A549 (cell line): ENCODE results near the gene TMEFF2. TPM values are rescaled to one million over a fixed set of nuclear protein-coding genes. Genes with fewer than 3 reads are reported as not detected.
"Not testable (repeated sequence)": the region's sequence is repeated elsewhere in the genome, so short reads cannot be mapped to it uniquely, and the experiment has no call there.

Experiments used
- ATAC-seq, 2 experiments: fragments of 200-7000 bp in 1 of 2; fragments of >200 bp in 1 of 2; cut with Nextera tagmentation in 1 of 2; cut with Tn5 transposase in 1 of 2; 3 replicates each; pipeline versions ENCODE4 v1.8.0 to v1.9.1; 2018 to 2020; ENCODE audit warnings: mild to moderate bottlenecking in 1 of 2, moderate library complexity in 1 of 2
- CTCF ChIA-PET: fragments of 300-600 bp; sonication (Branson Sonifier 250); formaldehyde crosslinking; extraction: SDS; loops from one replicate; lab custom pipeline; 2021; ENCODE audit warnings: antibody characterized with exemption, inconsistent platforms; lab: Yijun Ruan, JAX
- POLR2A ChIA-PET: fragments of 350-600 bp; formaldehyde crosslinking; extraction: SDS; loops from one replicate; lab custom pipeline; 2021; ENCODE audit warnings: antibody characterized with exemption, inconsistent platforms; lab: Yijun Ruan, JAX
- DNase-seq, 2 experiments: peaks; one replicate each; pipeline versions ENCODE4 v3.0.0 to v3.0.0-alpha.2; 2011 to 2016; ENCODE audit warnings: low read depth in 1 of 2, low spot score in 1 of 2
- FAIRE-seq: peaks from 2 replicates; lab custom pipeline; 2011; peaks lifted over from hg19 to GRCh38; lab: Jason Lieb, UNC
- H3K27ac ChIP-seq, 2 experiments: fragments of >200 bp; sonication (Bioruptor Twin); formaldehyde crosslinking; 3 replicates each; pipeline ENCODE4 v1.5.1; 2016 to 2017
- H3K4me1 ChIP-seq: fragments of >200 bp; sonication (Bioruptor Twin); formaldehyde crosslinking; 3 replicates; pipeline ENCODE4 v1.6.1; 2016
- H3K4me2 ChIP-seq: fragments of >200 bp; sonication (Bioruptor Twin); formaldehyde crosslinking; 3 replicates; pipeline ENCODE4 v1.6.1; 2016
- H3K4me3 ChIP-seq: fragments of >200 bp; sonication (Bioruptor Twin); formaldehyde crosslinking; 3 replicates; pipeline ENCODE4 v1.5.1; 2016
- H3K9me3 ChIP-seq: fragments of >200 bp; sonication (Bioruptor Twin); formaldehyde crosslinking; 3 replicates; pipeline ENCODE4 v1.6.1; 2016
- ATOH8 ChIP-seq: fragments of 250-450 bp; sonication (Bioruptor Pico); IDR thresholded peaks from 2 replicates; pipeline ENCODE4 v1.5.0; 2020; ENCODE audit warnings: low read depth, mild to moderate bottlenecking, moderate library complexity
- CEBPB ChIP-seq, 2 experiments: fragments of >200 bp in 1 of 2; sonication (Bioruptor Twin) in 1 of 2; formaldehyde crosslinking in 1 of 2; IDR thresholded peaks; 2 replicates each; pipeline ENCODE4 v1.6.1; 2012 to 2016
- CHD4 ChIP-seq: fragments of 200-600 bp; sonication (generic); IDR thresholded peaks from 2 replicates; pipeline ENCODE4 v1.6.1; 2016; ENCODE audit warnings: antibody characterized with exemption, mild to moderate bottlenecking, borderline replicate concordance
- E2F6 ChIP-seq: IDR thresholded peaks from 2 replicates; pipeline ENCODE4 v1.6.1; 2012; ENCODE audit warnings: low read depth, borderline replicate concordance
- ELK1 ChIP-seq: fragments of 150-350 bp; IDR thresholded peaks from 2 replicates; pipeline ENCODE4 v1.6.1; 2014; ENCODE audit warnings: low read depth, mild to moderate bottlenecking, low read length
- EP300 ChIP-seq, 2 experiments: fragments of >200 bp; sonication (Bioruptor Twin); formaldehyde crosslinking; IDR thresholded peaks; 2 replicates in 1 of 2; 3 replicates in 1 of 2; pipeline ENCODE4 v1.6.1; 2016 to 2017
- FOSB ChIP-seq: fragments of 250-450 bp; sonication (Bioruptor Pico); IDR thresholded peaks from 2 replicates; pipeline ENCODE4 v1.5.0; 2020; ENCODE audit warnings: mild to moderate bottlenecking, moderate library complexity
- GATA3 ChIP-seq: IDR thresholded peaks from 2 replicates; pipeline ENCODE4 v1.6.1; 2012; ENCODE audit warnings: borderline replicate concordance
- HDAC2 ChIP-seq: fragments of 200-600 bp; sonication (generic); IDR thresholded peaks from 2 replicates; pipeline ENCODE4 v1.6.1; 2016
- HES2 ChIP-seq: fragments of >200 bp; sonication (Bioruptor Twin); formaldehyde crosslinking; IDR thresholded peaks from 2 replicates; pipeline ENCODE4 v1.6.1; 2016
- HOXA7 ChIP-seq: fragments of 250-450 bp; sonication (Bioruptor Pico); IDR thresholded peaks from 2 replicates; pipeline ENCODE4 v1.5.0; 2020; ENCODE audit warnings: mild to moderate bottlenecking, moderate library complexity
- HOXB5 ChIP-seq: fragments of 250-450 bp; sonication (Bioruptor Pico); IDR thresholded peaks from 2 replicates; pipeline ENCODE4 v1.5.0; 2020; ENCODE audit warnings: mild to moderate bottlenecking, moderate library complexity
- JUNB ChIP-seq: fragments of >200 bp; sonication (Bioruptor Twin); formaldehyde crosslinking; IDR thresholded peaks from 2 replicates; pipeline ENCODE4 v1.6.1; 2016
- MAFK ChIP-seq: fragments of 450-650 bp; IDR thresholded peaks from 2 replicates; pipeline ENCODE4 v1.6.1; 2014; ENCODE audit not compliant: partially characterized antibody
- PBX3 ChIP-seq: IDR thresholded peaks from 2 replicates; pipeline ENCODE4 v1.6.1; 2012
- PHF8 ChIP-seq: fragments of 200-600 bp; sonication (generic); IDR thresholded peaks from 2 replicates; pipeline ENCODE4 v1.6.1; 2016; ENCODE audit warnings: low read depth, mild to moderate bottlenecking, antibody characterized with exemption, moderate library complexity, borderline replicate concordance
- RAD21 ChIP-seq, 2 experiments: fragments of >200 bp in 1 of 2; sonication (Bioruptor Twin) in 1 of 2; formaldehyde crosslinking in 1 of 2; IDR thresholded peaks in 1 of 2; conservative IDR thresholded peaks in 1 of 2; 2 replicates in 1 of 2; 3 replicates in 1 of 2; pipeline ENCODE4 v1.6.1; 2012 to 2018; ENCODE audit warnings: inconsistent platforms in 1 of 2
- RFX5 ChIP-seq: fragments of 450-650 bp; IDR thresholded peaks from 2 replicates; pipeline ENCODE4 v1.7.1; 2014; ENCODE audit warnings: antibody characterized with exemption, mild to moderate bottlenecking, moderate library complexity
- RNF2 ChIP-seq: fragments of 200-600 bp; sonication (generic); IDR thresholded peaks from 2 replicates; pipeline ENCODE4 v1.6.1; 2016; ENCODE audit warnings: low read depth, mild to moderate bottlenecking, antibody characterized with exemption, moderate library complexity, borderline replicate concordance
- TFCP2L1 ChIP-seq: fragments of 250-450 bp; sonication (Bioruptor Pico); IDR thresholded peaks from 2 replicates; pipeline ENCODE4 v1.5.0; 2021; ENCODE audit warnings: mild to moderate bottlenecking
- WGBS: methylation state at CpG from one replicate; pipeline ENCODE4 v1.1.6; 2017; ENCODE audit errors: missing lambda C conversion rate; 5-methylcytosine and 5-hydroxymethylcytosine counted together
- polyA plus RNA-seq, 4 experiments: library from polyadenylated mRNA; depleted of rRNA in 3 of 4; stranded (reverse); fragments of >200 nt; fragmentation: RNase III in 1 of 4; extraction: RNeasy Plus Mini Kit Qiagen cat#74134 plus additional on column Dnase treatment in 1 of 4; gene quantifications; 2 replicates in 3 of 4; 3 replicates in 1 of 4; pipeline ENCODE4 v1.2.3, GENCODE V29; 2011 to 2017

Gene TMEFF2
- polyA plus RNA-seq, 2 of the 4 experiments (the other 2 are of a cell fraction): 0.30 to 0.46 TPM

GRCh38 chr2:192117705-192118104 lies 77.0 kb downstream of the TMEFF2 start (continued):
- TF ChIP-seq RNF2: no peak
- no peak for TF ChIP-seq HOXA7 (CRISPR knock-in tag)
- no peak for TF ChIP-seq RFX5

- H3K27ac ChIP-seq, POLR2A ChIA-PET, FAIRE-seq, ATAC-seq, H3K9me3 ChIP-seq, H3K4me1 ChIP-seq, DNase-seq, CTCF ChIA-PET, H3K4me2 ChIP-seq, H3K4me3 ChIP-seq: not testable (repeated sequence)
- 41% methylated on average over 2 of the region's 2 CpGs for WGBS
Measured at GRCh38 chr2:192111536-192111935, 83.2 kb downstream of the TMEFF2 start.

GRCh38 chr2:192099742-192100141 lies 95.0 kb downstream of the TMEFF2 start:
- CTCF ChIA-PET: no interaction called here
- DNase-seq (no peak), ATAC-seq (no peak), FAIRE-seq (no peak)
- H3K4me1 ChIP-seq: no peaks in the 10 kb centered on the region
- no peak overlapping the region for H3K4me3 ChIP-seq
- H3K9me3 ChIP-seq: no peaks in the 10 kb centered on the region
- H3K4me2 ChIP-seq: no peak overlapping the region
- TF ChIP-seq MAFK (no peak), FOSB (no peak), HES2 (no peak), CEBPB (IDR thresholded peaks at IDR 0.05) (no peak), JUNB (no peak), PHF8 (no peak), PBX3 (no peak), GATA3 (no peak), RAD21 (conservative IDR thresholded peaks at IDR 0.05 in 1 of 2, IDR thresholded peaks at IDR 0.05 in 1 of 2) (no peak), ATOH8 (CRISPR knock-in tag) (no peak), E2F6 (no peak), TFCP2L1 (CRISPR knock-in tag) (no peak), ELK1 (no peak), HOXB5 (CRISPR knock-in tag) (no peak), CHD4 (no peak), EP300 (IDR thresholded peaks at IDR 0.05) (no peak), RNF2 (no peak), HDAC2 (no peak)
- H3K27ac ChIP-seq: no peak overlapping the region
- POLR2A ChIA-PET: no interaction called here
